ENCODE results near the gene WWOX.
A peak's percentile ranks its signal among the peaks of the same experiment; 100 is the strongest.

The WWOX gene

GRCh38 chr16:78987666-78988065 is 888.2 kb downstream of the WWOX start:
- no peak for DNase-seq

GRCh38 chr16:78988361-78988969 is 889.0 kb downstream of the WWOX start:
- no peak for DNase-seq

GRCh38 chr16:78990309-78990701 is 890.9 kb downstream of the WWOX start:
- DNase-seq: no peak

- no peak for DNase-seq
Measured at GRCh38 chr16:78992001-78992400, 892.5 kb downstream of the WWOX start.

GRCh38 chr16:78993346-78993745 is 893.9 kb downstream of the WWOX start:
- DNase-seq: peak; percentile 18

GRCh38 chr16:78994135-78994745 is 894.8 kb downstream of the WWOX start:
- DNase-seq: no peak

GRCh38 chr16:78995441-78995840 is 896.0 kb downstream of the WWOX start:
- DNase-seq: no peak

- DNase-seq: no peak
Measured at GRCh38 chr16:78996790-78997189, 897.3 kb downstream of the WWOX start.

- no peak for DNase-seq
Measured at GRCh38 chr16:78998879-78999278, 899.4 kb downstream of the WWOX start.

GRCh38 chr16:79001156-79001967 is 901.9 kb downstream of the WWOX start:
- no peak for DNase-seq

- no peak for DNase-seq
Measured at GRCh38 chr16:79003026-79003609, 903.7 kb downstream of the WWOX start.

- no peak for DNase-seq
Measured at GRCh38 chr16:79004309-79004708, 904.9 kb downstream of the WWOX start.

GRCh38 chr16:79005096-79005495 is 905.6 kb downstream of the WWOX start:
- DNase-seq: no peak

- no peak for DNase-seq
Measured at GRCh38 chr16:79006206-79006605, 906.8 kb downstream of the WWOX start.

GRCh38 chr16:79006765-79007164 is 907.3 kb downstream of the WWOX start:
- DNase-seq: no peak

GRCh38 chr16:79007614-79008013 is 908.2 kb downstream of the WWOX start:
- DNase-seq: no peak

GRCh38 chr16:79008036-79008868 is 908.8 kb downstream of the WWOX start:
- DNase-seq: no peak

GRCh38 chr16:79008869-79009179 is 909.4 kb downstream of the WWOX start:
- peak; percentile 42 for DNase-seq

- DNase-seq: peak; percentile 68
Measured at GRCh38 chr16:79009896-79010295, 910.4 kb downstream of the WWOX start.

- no peak for DNase-seq
Measured at GRCh38 chr16:79011282-79011681, 911.8 kb downstream of the WWOX start.

- DNase-seq: no peak
Measured at GRCh38 chr16:79012671-79013434, 913.4 kb downstream of the WWOX start.
